MM.1S (cell line): ENCODE data around the gene TAOK2.

Experiments used
- DNase-seq: peaks from one replicate; pipeline ENCODE4 v3.0.0-alpha.2; 2015
- H2AFZ ChIP-seq: fragments of 300-600 bp; sonication (generic); 2 replicates; pipeline ENCODE4 v1.6.0; 2016; ENCODE audit warnings: antibody characterized with exemption, low read length
- H3F3A ChIP-seq: fragments of 300-600 bp; sonication (generic); 2 replicates; pipeline ENCODE4 v1.6.1; 2016; ENCODE audit warnings: mild to moderate bottlenecking, antibody characterized with exemption, low read length, moderate library complexity, mixed read lengths; ENCODE audit not compliant: insufficient read depth
- H3K27ac ChIP-seq: fragments of 300-600 bp; sonication (generic); 2 replicates; pipeline ENCODE4 v1.5.1; 2016; ENCODE audit warnings: mild to moderate bottlenecking, low read length
- H3K27me3 ChIP-seq: fragments of 300-600 bp; sonication (generic); replicated peaks from 2 replicates; pipeline ENCODE4 v1.6.0; 2016; ENCODE audit warnings: low read length; ENCODE audit not compliant: insufficient read depth
- H3K36me3 ChIP-seq: fragments of 300-600 bp; sonication (generic); replicated peaks from 2 replicates; pipeline ENCODE4 v1.6.1; 2016; ENCODE audit warnings: mild to moderate bottlenecking, low read length, mixed read lengths; ENCODE audit not compliant: insufficient read depth
- H3K4me1 ChIP-seq: fragments of 300-600 bp; sonication (generic); 2 replicates; pipeline ENCODE4 v1.6.1; 2016; ENCODE audit warnings: low read length, mixed read lengths
- H3K4me2 ChIP-seq: fragments of 300-600 bp; sonication (generic); 2 replicates; pipeline ENCODE4 v1.6.0; 2016; ENCODE audit warnings: low read depth, low read length
- H3K4me3 ChIP-seq: fragments of 300-600 bp; sonication (generic); 2 replicates; pipeline ENCODE4 v1.5.1; 2016; ENCODE audit warnings: low read length, mixed read lengths
- H3K79me2 ChIP-seq: fragments of 300-600 bp; sonication (generic); 2 replicates; pipeline ENCODE4 v1.6.1; 2016; ENCODE audit warnings: mixed run types, low read length, mixed read lengths
- H3K9ac ChIP-seq: fragments of 300-600 bp; sonication (generic); 2 replicates; pipeline ENCODE4 v1.6.1; 2016; ENCODE audit warnings: low read length, mixed read lengths
- H3K9me2 ChIP-seq: fragments of 300-600 bp; sonication (generic); replicated peaks from 2 replicates; pipeline ENCODE4 v1.6.1; 2016; ENCODE audit warnings: mild to moderate bottlenecking, low read length, mixed read lengths; ENCODE audit not compliant: insufficient read depth
- H3K9me3 ChIP-seq: fragments of 300-600 bp; sonication (generic); replicated peaks from 2 replicates; pipeline ENCODE4 v1.6.1; 2016; ENCODE audit warnings: mild to moderate bottlenecking, low read length, mixed read lengths; ENCODE audit not compliant: insufficient read depth
- H4K20me1 ChIP-seq: fragments of 300-600 bp; sonication (generic); 2 replicates; pipeline ENCODE4 v1.6.1; 2016; ENCODE audit warnings: mild to moderate bottlenecking, low read length, moderate library complexity, mixed read lengths; ENCODE audit not compliant: insufficient read depth
- CTCF ChIP-seq: fragments of 300-600 bp; sonication (generic); IDR thresholded peaks from 2 replicates; pipeline ENCODE4 v1.5.1; 2016; ENCODE audit warnings: antibody characterized with exemption, low read length, mixed read lengths
- EZH2 ChIP-seq: fragments of 300-600 bp; sonication (generic); optimal IDR thresholded peaks from 2 replicates; pipeline ENCODE3; 2017; ENCODE audit warnings: low read depth, mild to moderate bottlenecking, antibody characterized with exemption, low read length, mixed read lengths
- EZH2phosphoT487 ChIP-seq: fragments of 300-600 bp; sonication (generic); IDR thresholded peaks from 2 replicates; pipeline ENCODE4 v1.6.1; 2018; ENCODE audit warnings: antibody characterized with exemption, low read length

Gene TAOK2

GRCh38 chr16:29962344-29962994 is 11.2 kb upstream of the TAOK2 start:
- Histone ChIP-seq H2AFZ (peak overlapping the region; percentile 85), H3K9me2 (no peaks in the 10 kb centered on the region), H3K27me3 (no peaks in the 10 kb centered on the region), H3K36me3 (no peaks in the 10 kb centered on the region), H3K9ac (peak overlapping the region; percentile 58), H3K4me2 (peak overlapping the region; percentile 94), H4K20me1 (no peaks in the 10 kb centered on the region), H3K9me3 (no peaks in the 10 kb centered on the region), H3K4me3 (peak overlapping the region; percentile 76), H3F3A (0 out of 2 replicates have a peak, but pooled peaks cover 6% of the 10 kb centered on the region), H3K79me2 (no peaks in the 10 kb centered on the region), H3K27ac (no peak overlapping the region), H3K4me1 (peaks cover 5% of the 10 kb centered on the region; the same call in 1 of the 2 replicates)
- TF ChIP-seq EZH2 (no peak), EZH2phosphoT487 (no peak), CTCF (no peak)
- DNase-seq: no peak

DNA sequence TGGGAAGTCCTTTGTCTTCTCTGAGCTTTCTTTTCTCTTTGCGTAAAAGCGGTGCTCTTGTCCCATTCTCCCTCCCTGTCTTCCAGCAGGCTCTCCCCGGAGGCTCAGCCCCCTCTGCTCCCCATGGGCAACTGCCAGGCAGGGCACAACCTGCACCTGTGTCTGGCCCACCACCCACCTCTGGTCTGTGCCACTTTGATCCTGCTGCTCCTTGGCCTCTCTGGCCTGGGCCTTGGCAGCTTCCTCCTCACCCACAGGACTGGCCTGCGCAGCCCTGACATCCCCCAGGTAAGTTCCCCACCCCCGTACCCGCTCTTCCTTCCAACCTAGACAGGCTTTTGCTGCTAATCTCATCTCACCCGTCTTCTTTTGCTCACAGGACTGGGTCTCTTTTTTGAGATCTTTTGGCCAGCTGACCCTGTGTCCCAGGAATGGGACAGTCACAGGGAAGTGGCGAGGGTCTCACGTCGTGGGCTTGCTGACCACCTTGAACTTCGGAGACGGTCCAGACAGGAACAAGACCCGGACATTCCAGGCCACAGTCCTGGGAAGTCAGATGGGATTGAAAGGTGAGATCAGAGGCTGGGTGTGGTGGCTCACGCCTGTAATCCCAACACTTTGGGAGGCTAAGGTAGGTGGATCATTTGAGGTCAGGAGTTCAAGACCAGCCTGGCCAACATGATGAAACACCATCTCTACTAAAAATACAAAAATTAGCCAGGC is 10.5 kb upstream of the TAOK2 start:
- Histone ChIP-seq H3K4me2 (peak overlapping the region; percentile 94), H3F3A (0 out of 2 replicates have a peak, but pooled peaks cover 6% of the 10 kb centered on the region), H3K9me2 (no peaks in the 10 kb centered on the region), H3K36me3 (no peaks in the 10 kb centered on the region), H3K27me3 (no peaks in the 10 kb centered on the region), H3K4me3 (peak overlapping the region; percentile 76; the same call in 1 of the 2 replicates), H3K9ac (peak overlapping the region; percentile 58; the same call in 1 of the 2 replicates), H3K4me1 (peaks cover 5% of the 10 kb centered on the region; the same call in 1 of the 2 replicates), H3K27ac (no peak overlapping the region), H4K20me1 (no peaks in the 10 kb centered on the region), H3K79me2 (no peaks in the 10 kb centered on the region), H3K9me3 (no peaks in the 10 kb centered on the region), H2AFZ (no peak overlapping the region; the same call in 1 of the 2 replicates)
- no peak for DNase-seq
- TF ChIP-seq EZH2phosphoT487 (no peak), CTCF (no peak), EZH2 (no peak)

DNA sequence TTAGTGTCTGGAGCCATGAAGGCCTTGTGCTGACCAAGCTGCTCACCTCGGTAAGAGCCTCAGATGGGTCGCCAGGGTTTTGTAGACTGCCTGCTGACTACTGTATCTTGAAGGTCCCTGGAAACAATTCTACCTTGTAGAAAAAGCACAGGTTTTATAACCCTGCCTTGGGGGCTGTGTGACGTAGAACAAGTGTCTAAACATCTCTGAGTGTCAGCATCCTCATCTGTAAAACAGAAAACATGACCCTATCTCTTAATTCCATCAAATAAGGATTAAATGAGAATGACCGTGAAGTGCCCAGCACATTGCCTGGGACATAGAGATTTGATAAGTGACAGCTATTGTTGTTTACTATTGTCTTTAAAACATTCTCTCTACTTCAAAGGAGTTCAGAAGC is 5.5 kb upstream of the TAOK2 start:
- no peak for DNase-seq
- Histone ChIP-seq H3K4me2 (no peak overlapping the region), H3K4me3 (no peak overlapping the region), H3F3A (0 out of 2 replicates have a peak, but pooled peaks cover 6% of the 10 kb centered on the region), H3K79me2 (no peaks in the 10 kb centered on the region), H3K27ac (no peak overlapping the region), H3K9me3 (no peaks in the 10 kb centered on the region), H3K9me2 (no peaks in the 10 kb centered on the region), H3K4me1 (0 out of 2 replicates have a peak, but pooled peaks cover 3% of the 10 kb centered on the region), H4K20me1 (no peaks in the 10 kb centered on the region), H3K27me3 (no peaks in the 10 kb centered on the region), H3K36me3 (no peaks in the 10 kb centered on the region), H3K9ac (no peak overlapping the region), H2AFZ (no peak overlapping the region)
- no peak for TF ChIP-seq EZH2phosphoT487
- TF ChIP-seq EZH2: no peak
- TF ChIP-seq CTCF: no peak
